HG03064 (cell line): Measurements from ENCODE around the gene RPP25.
"Not testable (repeated sequence)": the region's sequence is repeated elsewhere in the genome, so short reads cannot be mapped to it uniquely, and the experiment has no call there.

Experiments
- ATAC-seq: cut with Tn5 transposase; IDR thresholded peaks from one replicate; pipeline ENCODE4 v1.9.1; 2021; ENCODE audit warnings: low read depth; ENCODE audit not compliant: unreplicated experiment

The RPP25 gene

GRCh38 chr15:74963213-74963612, 6.6 kb upstream of the RPP25 start:
- ATAC-seq: no peak

DNA sequence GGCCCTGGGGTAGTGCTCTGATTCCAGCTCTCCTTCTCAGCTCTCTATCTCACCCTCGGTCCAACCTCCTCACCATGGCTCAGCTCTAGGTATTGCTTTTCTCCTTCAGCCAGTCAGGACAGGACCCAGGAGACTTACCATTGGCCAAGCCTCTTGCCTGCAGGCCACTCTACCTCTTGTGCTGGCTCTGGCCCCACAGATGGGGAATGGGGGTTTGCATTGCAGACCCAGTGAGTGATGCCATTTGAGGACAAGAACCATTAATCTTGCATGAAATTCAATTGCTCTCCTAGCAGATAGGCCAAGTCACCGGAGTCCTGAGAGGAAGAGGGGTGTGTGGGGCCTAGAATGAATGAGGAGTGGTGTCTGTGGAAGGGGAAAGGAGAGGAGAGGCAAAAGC, 6.1 kb upstream of the RPP25 start:
- no peak for ATAC-seq

DNA sequence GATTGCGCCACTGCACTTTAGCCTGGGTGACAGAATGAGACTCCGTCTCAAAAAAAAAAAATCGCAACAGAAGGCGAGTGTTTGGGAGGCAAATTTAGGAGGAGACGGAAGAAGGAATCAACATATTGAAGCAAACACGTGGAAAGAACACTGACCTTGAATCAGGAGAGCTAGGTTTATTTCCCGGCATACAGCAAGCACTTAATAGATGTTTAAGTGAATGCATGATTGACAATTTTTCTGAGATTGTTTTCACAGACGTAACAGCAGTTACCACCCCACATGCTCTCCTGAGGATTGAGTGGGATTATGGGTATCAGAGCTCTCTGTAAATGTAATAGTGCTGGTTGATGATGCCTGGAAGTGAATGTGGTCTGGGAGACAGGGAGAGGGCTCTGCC, 5.6 kb upstream of the RPP25 start:
- no peak for ATAC-seq

- ATAC-seq: no peak
Measured at GRCh38 chr15:74961616-74962015, 5.0 kb upstream of the RPP25 start.

DNA sequence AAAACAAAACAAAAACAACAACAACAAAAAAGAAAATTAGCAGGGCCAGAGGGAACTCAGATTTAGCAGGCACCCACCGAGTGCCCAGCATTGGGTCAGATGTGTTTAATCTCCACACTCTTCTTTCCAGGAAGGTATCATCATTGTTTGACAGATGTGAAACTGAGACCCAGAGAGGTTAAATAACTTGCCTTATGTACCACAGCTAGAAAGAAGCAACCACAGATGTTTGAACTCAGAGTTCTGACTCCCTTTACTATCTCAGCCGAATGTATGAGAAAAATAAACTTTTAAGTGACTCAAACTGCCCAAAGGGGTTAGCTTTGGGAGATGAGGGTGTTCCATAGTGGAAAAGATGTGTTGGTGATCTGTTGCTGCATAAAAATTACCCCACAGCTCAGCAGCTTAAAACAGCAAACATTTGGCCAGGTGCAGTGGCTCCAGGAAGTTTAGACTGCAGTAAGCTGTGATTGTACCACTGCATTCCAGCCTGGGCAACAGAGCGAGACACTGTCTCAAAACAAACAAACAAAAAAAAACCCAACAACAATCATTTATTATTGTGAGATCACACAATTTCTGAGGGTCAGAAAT, 4.5 kb upstream of the RPP25 start:
- no peak for ATAC-seq

- ATAC-seq: no peak
Measured at GRCh38 chr15:74960286-74960685, 3.7 kb upstream of the RPP25 start.

- ATAC-seq: no peak
Measured at GRCh38 chr15:74959586-74959939, 3.0 kb upstream of the RPP25 start.

DNA sequence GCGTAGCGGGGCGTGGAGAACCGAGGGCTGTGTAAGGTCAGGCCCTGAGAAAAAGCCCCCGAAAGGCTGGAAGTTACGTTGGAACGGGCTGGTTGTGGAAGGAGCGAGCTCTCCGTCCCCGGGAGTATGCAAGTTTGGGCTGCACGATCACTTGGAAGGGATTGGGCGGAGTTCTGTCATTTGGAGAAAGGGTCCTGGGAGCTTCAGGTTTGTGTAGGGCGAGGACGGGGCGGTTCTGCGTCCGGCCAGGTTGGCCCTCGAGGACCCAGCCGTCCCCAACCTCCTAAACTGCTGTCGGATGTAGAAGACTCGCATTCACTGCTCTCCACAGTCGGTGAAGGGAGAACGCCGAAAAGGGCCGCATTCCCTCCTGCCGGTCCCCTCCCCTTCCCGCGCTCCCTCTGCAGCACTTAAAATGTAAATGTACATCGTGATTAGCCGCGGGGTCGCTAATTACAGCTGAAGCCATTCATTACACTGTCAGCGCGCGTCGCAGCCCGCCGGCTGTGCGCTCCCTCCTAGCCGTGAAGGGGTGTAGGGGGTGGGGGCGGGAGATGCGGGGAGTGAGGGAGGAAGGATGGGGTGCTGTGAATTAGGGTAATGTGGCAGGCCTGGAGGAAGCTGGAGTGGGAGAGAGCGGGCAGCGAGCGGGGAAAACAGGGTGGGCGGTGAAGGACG, 2.5 kb upstream of the RPP25 start:
- no peak for ATAC-seq

- ATAC-seq: no peak
Measured at GRCh38 chr15:74958320-74958907, 1.8 kb upstream of the RPP25 start.

DNA sequence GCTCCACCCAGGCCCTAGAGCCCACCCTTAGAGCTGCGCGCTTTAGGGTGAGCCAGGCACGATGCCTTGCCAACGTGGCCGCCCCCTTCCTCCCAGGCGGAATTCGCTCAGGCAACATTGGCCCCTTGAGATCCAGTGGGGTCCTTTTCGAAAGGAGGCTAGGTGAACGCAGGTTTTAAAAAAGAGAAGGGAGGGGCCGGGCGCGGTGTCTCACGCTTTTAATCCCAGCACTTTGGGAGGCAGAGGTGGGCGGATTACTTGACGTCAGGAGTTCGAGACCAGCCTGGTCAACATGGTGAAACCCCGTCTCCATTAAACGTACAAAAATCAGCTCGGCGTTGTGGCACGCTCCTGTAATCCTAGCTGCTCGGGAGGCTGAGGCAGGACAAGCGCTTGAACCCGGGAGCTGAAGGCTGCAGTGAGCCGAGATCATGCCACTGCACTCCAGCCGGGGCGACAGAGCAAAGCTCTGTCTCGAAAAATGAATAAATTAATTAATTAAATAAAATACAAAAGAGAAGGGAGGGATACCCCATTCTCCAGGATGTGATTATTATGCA, 984 bp upstream of the RPP25 start:
- no peak for ATAC-seq

GRCh38 chr15:74955796-74956647, 550 bp downstream of the RPP25 start:
- peak; percentile 35 for ATAC-seq

DNA sequence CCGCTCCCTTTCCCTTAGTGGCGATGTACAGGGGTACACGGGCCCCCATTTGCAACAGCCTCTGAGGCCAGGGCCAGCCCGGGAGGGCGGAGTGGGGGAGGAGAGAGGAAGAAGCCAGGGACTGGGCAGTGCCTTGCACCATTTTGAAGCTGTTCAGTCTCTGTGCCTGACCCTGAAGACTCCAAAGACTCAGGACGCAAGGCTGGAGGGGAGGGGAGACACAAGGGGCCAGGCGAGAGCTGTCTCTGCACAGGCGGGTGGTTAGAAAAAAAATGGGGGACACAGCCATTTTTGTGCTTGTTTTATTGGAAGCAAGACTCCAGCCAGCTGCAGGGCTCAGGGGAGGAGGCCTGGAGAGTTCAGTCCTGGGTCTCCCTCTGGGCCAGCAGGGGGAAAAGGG, 1.6 kb downstream of the RPP25 start:
- no peak for ATAC-seq

- no peak for ATAC-seq
Measured at GRCh38 chr15:74954515-74954914, 2.1 kb downstream of the RPP25 start.

DNA sequence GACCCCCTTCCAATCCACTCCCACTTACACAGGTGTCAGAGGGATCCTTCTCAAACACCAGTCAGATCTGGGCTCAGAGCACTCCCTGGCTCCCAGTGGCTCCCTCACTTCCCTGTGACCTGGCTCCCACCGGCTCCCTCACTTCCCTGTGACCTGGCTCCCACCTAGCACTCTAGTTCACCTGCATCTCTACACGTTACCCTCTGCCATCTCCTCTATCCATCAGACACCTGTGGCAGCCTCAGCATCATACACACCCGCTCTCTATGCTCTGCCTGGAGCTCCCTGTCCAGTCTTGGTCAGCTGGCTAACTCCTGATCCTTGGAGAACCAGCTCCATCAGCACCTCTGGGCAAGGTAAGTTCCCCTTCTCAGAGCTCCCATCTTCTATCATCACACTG, 5.6 kb downstream of the RPP25 start:
- ATAC-seq: no peak

DNA sequence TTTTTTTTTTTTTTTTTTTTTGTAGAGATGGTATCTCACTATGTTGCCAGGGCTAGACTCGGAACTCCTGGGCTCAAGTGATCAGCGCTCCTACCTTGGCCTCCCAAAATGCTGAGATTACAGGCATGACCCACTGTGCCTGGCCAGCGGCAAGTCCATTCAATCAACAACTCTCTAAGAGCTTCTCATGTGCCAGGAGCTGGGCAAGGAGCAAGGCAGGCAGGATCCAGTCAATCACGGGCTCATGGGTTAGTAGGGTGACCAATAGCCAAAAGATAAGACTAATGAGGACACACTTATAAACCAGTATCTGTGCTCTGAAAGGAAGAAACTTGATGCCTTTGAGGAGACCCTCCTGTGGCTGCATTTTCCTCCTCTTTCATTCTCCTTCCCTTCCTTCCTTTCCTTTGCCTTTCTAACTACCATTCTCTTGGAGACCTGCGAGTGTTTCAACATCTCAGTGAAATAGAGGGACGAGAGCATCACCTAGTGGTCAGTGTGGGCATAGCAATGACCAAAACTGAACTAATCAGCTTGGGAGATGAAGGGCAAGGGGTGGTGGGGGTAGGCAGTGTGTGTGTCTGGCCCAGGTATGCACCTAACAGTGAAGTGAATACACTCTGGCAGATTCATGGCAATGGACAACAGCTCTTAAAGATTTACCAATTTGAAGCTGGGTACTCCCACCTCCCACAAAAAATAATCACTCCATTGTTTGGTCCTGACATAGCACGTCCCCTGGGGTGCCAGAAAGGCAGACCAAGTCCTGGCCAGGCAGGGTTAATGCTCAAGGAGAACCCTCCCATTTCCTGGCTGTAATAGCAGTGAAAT, 6.3 kb downstream of the RPP25 start:
- no peak for ATAC-seq

GRCh38 chr15:74937590-74938371, 18.8 kb downstream of the RPP25 start, which contains the start of gene COX5A:
Gene COX5A (minus strand): TSS chr15:74938073. CDS start chr15:74938014, 59 bp downstream.
- peak; percentile 84 for ATAC-seq

DNA sequence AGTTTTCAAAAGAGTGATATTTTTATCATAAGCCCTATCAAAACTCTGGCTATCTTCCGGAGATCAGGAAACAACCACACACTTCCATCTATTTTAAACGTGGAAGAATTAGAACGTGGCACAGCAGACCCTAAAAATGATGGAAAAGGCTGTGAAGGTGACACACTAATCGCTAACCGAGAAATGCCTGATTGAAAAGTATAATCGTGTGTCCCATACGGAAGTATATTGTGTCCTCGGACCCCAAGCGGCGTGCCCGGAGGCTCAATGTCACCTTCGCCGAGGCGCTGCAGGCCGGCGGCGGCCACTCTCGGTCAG, 19.3 kb downstream of the RPP25 start:
- ATAC-seq: no peak

- not testable (repeated sequence) for ATAC-seq
Measured at GRCh38 chr15:74935193-74935592, 21.4 kb downstream of the RPP25 start.

GRCh38 chr15:74933573-74933972, 23.0 kb downstream of the RPP25 start:
- no peak for ATAC-seq
